ENCODE data around the gene SUCNR1.

DNA sequence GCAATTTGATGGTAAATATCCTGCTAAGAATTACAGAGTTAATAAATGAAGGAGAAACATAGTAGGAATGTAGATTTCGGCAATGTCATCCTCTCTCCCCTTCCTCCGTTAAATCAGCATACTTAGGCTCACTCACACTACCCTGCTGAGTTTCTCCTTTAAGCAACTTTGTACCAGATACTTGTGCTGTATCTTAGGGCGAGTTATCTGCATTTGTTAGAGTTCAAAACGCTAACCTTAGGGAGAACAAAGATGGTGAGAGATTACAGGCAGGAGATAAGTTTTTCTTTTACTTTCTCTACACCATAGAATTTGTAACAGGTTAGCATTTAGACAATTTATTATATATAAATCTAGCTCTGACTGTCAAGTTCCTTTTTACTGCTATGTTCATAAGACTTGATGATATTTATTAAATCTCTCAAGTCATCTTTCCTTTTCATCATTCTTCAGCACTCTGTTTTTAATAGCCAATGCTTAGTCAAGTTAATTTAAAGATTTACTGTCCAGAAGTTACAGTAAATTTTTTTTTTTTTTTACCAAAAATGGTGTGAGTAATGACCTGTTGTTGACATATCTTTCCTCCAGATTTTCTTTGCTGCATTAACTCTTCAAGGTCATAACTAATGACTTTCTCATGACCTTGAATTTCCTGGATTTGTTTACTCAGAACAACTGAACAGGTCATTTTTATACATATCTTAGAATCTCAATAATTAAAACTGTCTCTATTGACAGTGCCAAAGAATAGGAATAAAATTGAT is 22.2 kb downstream of the SUCNR1 start:
- TF ChIP-seq POLR2A (IDR thresholded peaks at IDR 0.05), result no peak
- TF ChIP-seq, protein P1, sequence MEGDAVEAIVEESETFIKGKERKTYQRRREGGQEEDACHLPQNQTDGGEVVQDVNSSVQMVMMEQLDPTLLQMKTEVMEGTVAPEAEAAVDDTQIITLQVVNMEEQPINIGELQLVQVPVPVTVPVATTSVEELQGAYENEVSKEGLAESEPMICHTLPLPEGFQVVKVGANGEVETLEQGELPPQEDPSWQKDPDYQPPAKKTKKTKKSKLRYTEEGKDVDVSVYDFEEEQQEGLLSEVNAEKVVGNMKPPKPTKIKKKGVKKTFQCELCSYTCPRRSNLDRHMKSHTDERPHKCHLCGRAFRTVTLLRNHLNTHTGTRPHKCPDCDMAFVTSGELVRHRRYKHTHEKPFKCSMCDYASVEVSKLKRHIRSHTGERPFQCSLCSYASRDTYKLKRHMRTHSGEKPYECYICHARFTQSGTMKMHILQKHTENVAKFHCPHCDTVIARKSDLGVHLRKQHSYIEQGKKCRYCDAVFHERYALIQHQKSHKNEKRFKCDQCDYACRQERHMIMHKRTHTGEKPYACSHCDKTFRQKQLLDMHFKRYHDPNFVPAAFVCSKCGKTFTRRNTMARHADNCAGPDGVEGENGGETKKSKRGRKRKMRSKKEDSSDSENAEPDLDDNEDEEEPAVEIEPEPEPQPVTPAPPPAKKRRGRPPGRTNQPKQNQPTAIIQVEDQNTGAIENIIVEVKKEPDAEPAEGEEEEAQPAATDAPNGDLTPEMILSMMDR (IDR thresholded peaks at IDR 0.05), result no peak
